Lower leg skin (tissue), 4 donors: ENCODE measurements around the gene FOXN1. TPM values are rescaled to one million over a fixed set of nuclear protein-coding genes. Genes with fewer than 3 reads are reported as not detected.
"Not testable (repeated sequence)": the region's sequence is repeated elsewhere in the genome, so short reads cannot be mapped to it uniquely, and the experiment has no call there.

Experiments used
- DNase-seq, 2 donors: peaks; one replicate each; pipeline ENCODE4 v3.0.0-alpha.2; 2019; ENCODE audit warnings: low spot score in 2 of 2
- H3K4me3 ChIP-seq: fragments of 200-600 bp; sonication (generic); 2 replicates; pipeline ENCODE4 v1.5.1; 2017; ENCODE audit warnings: mild to moderate bottlenecking, low read depth; ENCODE audit not compliant: poor library complexity, severe bottlenecking
- CTCF ChIP-seq, 3 donors: fragments of 450-650 bp; IDR thresholded peaks; one replicate each; pipeline ENCODE4 v1.5.1; 2016; ENCODE audit warnings: antibody characterized with exemption in 3 of 3, mild to moderate bottlenecking in 3 of 3, moderate library complexity in 2 of 3
- POLR2A ChIP-seq, 2 donors: fragments of 450-650 bp; IDR thresholded peaks; one replicate each; pipeline ENCODE4 v1.6.1; 2016 to 2017; ENCODE audit warnings: antibody characterized with exemption in 2 of 2, mild to moderate bottlenecking in 1 of 2, moderate library complexity in 1 of 2
- WGBS, 2 donors: methylation state at CpG; one replicate each; pipeline ENCODE4 v1.1.5; 2018; 5-methylcytosine and 5-hydroxymethylcytosine counted together
- intact Hi-C: fragments of 100-400 bp; cut with DNase I; formaldehyde crosslinking; loops from one replicate; pipeline ENCODE4 v1.15.0; 2023; ENCODE audit warnings: low total_unique reads
- total RNA-seq, 4 donors: library from RNA; depleted of rRNA; stranded (reverse); fragments of >200 nt; gene quantifications; one replicate each; pipeline ENCODE4 v1.1.0, GENCODE V29; 2016

FOXN1 gene
- total RNA-seq, 4 donors from 2014 or later = 28.9 to 65.0 (median 45.4) TPM

- DNase-seq = no peak
- intact Hi-C loops = no loop called here
- TF ChIP-seq POLR2A (IDR thresholded peaks at IDR 0.05) (no peak), CTCF (IDR thresholded peaks at IDR 0.05) (no peak)
- 71 to 72% methylated on average over 17 of the region's 17 CpGs for WGBS, 2 donors
- H3K4me3 ChIP-seq = no peak overlapping the region
Measured at GRCh38 chr17:28467456-28468025, 38.6 kb upstream of the FOXN1 start.

- H3K4me3 ChIP-seq, intact Hi-C loops: not testable (repeated sequence)
- peak in 1 of 2 donors; percentile 46 for DNase-seq
- WGBS, 2 donors = 81 to 82% methylated on average over 20 of the region's 20 CpGs
Measured at GRCh38 chr17:28468033-28468735, 38.0 kb upstream of the FOXN1 start.

- H3K4me3 ChIP-seq = no peak overlapping the region
- DNase-seq = no peak
- TF ChIP-seq POLR2A (IDR thresholded peaks at IDR 0.05) (no peak), CTCF (IDR thresholded peaks at IDR 0.05) (no peak)
- intact Hi-C loops = no loop called here
Measured at GRCh38 chr17:28468781-28469180, 37.4 kb upstream of the FOXN1 start.

- no peak for TF ChIP-seq POLR2A (IDR thresholded peaks at IDR 0.05)
- TF ChIP-seq CTCF (IDR thresholded peaks at IDR 0.05) = no peak
- intact Hi-C loops = no loop called here
- H3K4me3 ChIP-seq = no peak overlapping the region
- 78% methylated on average over 8 of the region's 8 CpGs for WGBS, 2 donors
- DNase-seq = peak in 1 of 2 donors; percentile 26
Measured at GRCh38 chr17:28469376-28469775, 36.8 kb upstream of the FOXN1 start.

GRCh38 chr17:28470266-28470913, 35.8 kb upstream of the FOXN1 start:
- no peak for TF ChIP-seq CTCF (IDR thresholded peaks at IDR 0.05)
- TF ChIP-seq POLR2A (IDR thresholded peaks at IDR 0.05) = no peak
- peak in 1 of 2 donors; percentile 74 for DNase-seq
- no peak overlapping the region for H3K4me3 ChIP-seq
- intact Hi-C loops = no loop called here
- 77 to 78% methylated on average over 7 of the region's 7 CpGs for WGBS, 2 donors

- intact Hi-C loops = no loop called here
- 45 to 66% methylated on average over 3 of the region's 3 CpGs for WGBS, 2 donors
- peak in 1 of 2 donors; percentile 68 for DNase-seq
- TF ChIP-seq POLR2A (IDR thresholded peaks at IDR 0.05) (no peak), CTCF (IDR thresholded peaks at IDR 0.05) (no peak)
- H3K4me3 ChIP-seq = no peak overlapping the region
Measured at GRCh38 chr17:28470914-28471366, 35.2 kb upstream of the FOXN1 start.
